Measurements from ENCODE around the gene RHNO1. TPM values are rescaled to one million over a fixed set of nuclear protein-coding genes. Genes with fewer than 3 reads are reported as not detected.
"Not testable (repeated sequence)": the region's sequence is repeated elsewhere in the genome, so short reads cannot be mapped to it uniquely, and the experiment has no call there.

Gene RHNO1
- total and polyA plus RNA-seq, 2 of the 13 experiments (the other 11 are each of a cell fraction or from before 2014, with no cell fraction given) = 27.2 to 49.6 TPM

DNA sequence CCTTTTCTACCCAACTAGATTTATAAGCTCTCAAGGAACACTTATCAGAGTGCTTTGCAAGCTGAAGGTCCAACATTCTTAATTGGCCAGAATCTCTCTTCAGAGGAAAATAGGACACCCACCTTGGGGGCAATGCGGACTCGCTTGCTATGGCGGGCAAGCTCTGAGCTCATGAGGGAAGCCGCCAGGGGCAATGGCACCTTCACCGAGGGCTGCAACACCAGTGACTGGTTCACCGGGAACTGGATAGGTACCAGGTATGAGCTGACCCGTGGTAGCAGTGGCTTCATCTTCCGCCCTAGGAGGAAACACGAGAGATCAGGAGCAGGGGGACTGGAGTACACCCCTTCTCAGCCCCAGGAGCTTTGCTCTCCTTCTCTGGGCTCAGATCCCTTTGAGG, 12.8 kb upstream of the RHNO1 start:
- Histone ChIP-seq H3K27me3 (ENCODE audit: control insufficient read depth in 1 of 2, insufficient read depth in 2 of 2, low read length in 2 of 2) (no peaks in the 10 kb centered on the region), H3K4me3 (replicated peaks in 1 of 3; ENCODE audit: insufficient read depth in 1 of 3, low read depth in 2 of 3, low read length in 3 of 3) (no peak overlapping the region), H3K4me2 (ENCODE audit: low read depth, low read length) (no peak overlapping the region), H3K79me2 (ENCODE audit: insufficient read depth, low read length) (no peaks in the 10 kb centered on the region), H4K20me1 (ENCODE audit: insufficient read depth, low read length) (no peaks in the 10 kb centered on the region), H3K9me3 (ENCODE audit: low read length) (no peaks in the 10 kb centered on the region), H3K9ac (ENCODE audit: insufficient read depth, low read depth, low read length) (no peak overlapping the region), H3K27ac (ENCODE audit: extremely low read length, insufficient read depth, low read length) (no peak overlapping the region), H2AFZ (ENCODE audit: low read length) (no peak overlapping the region), H3K36me3 (replicated peaks in 1 of 2; ENCODE audit: control insufficient read depth in 1 of 2, insufficient read depth in 2 of 2, low read length in 2 of 2) (peaks cover 30 to 77% of the 10 kb centered on the region in 2 experiments), H3K4me1 (ENCODE audit: insufficient read depth, low read length) (no peaks in the 10 kb centered on the region)
- 95% methylated on average over 7 of the region's 9 CpGs for WGBS (ENCODE audit: low lambda C conversion rate)
- intact Hi-C loops (cut with micrococcal nuclease; ENCODE audit: unreplicated experiment) (no loop called here), in situ Hi-C loops (cut with HindIII; ENCODE audit: extremely low pct_ligation_motif_present, low pct_unique_long_range_greater_than_20kb) (no loop called here)
- FAIRE-seq = no peak
- no peak for TF ChIP-seq KLF12 (CRISPR knock-in tag; IDR thresholded peaks at IDR 0.05; ENCODE audit: borderline replicate concordance)
- no peak for TF ChIP-seq U2AF2 (IDR thresholded peaks at IDR 0.05; ENCODE audit: low read depth, low read length)
- no peak for TF ChIP-seq TEAD3 (CRISPR knock-in tag; optimal IDR thresholded peaks at IDR 0.05; ENCODE audit: borderline replicate concordance)
- DNase-seq (ENCODE audit: low spot score) = no peak
- ChIA-PET CTCF (ENCODE audit: low intra/inter-chr PET ratio, low total read pairs) (no interaction called here), POLR2A (interaction anchor here (0.9 kb wide), 1 partner anchor 13 kb away, joined by 3 read pairs; the partner anchor contains the start of genes FOXM1 and RHNO1)
- ATAC-seq = no peak
- no TSS peak for BruUV-seq (replicated peaks)

DNA sequence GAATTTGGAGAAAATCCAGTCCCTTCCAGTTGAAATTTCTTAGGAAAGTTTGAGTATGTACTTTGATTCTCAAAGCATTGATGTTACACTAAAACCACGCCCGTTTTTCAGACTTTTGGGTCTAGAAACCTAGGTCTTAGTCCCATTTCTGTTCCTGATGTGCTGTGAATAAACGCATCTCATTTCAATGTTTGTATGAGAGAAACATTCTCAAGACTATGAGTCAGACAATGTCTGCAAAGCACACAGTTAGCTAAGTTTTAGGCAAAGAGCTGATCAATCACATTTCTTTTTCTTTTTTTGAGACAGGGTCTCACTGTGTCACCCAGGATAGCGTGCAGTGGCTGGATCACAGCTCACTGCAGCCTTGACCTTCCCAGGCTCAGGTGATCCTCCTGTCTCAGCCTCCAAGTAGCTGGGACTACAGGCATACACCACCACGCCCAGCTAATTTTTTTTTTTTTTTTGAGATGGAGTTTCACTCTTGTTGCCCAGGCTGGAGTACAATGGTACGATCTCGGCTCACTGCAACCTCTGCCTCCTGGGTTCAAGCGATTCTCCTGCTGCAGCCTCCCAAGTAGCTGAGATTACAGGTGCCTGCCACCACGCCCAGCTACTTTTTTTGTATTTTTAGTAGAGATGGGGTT, 7.9 kb upstream of the RHNO1 start:
- not testable (repeated sequence) for H4K20me1 ChIP-seq (ENCODE audit: insufficient read depth, low read length)

More for the DNA sequence above, 7.9 kb upstream of the RHNO1 start:
- H3K36me3 ChIP-seq (replicated peaks in 1 of 2; ENCODE audit: control insufficient read depth in 1 of 2, insufficient read depth in 2 of 2, low read length in 2 of 2) = peaks cover 33 to 72% of the 10 kb centered on the region in 2 experiments; a peak in 4 of 5 replicates
- POLR2A ChIA-PET; DNase-seq (ENCODE audit: low spot score); H3K27ac ChIP-seq (ENCODE audit: extremely low read length, insufficient read depth, low read length); intact Hi-C loops (cut with micrococcal nuclease; ENCODE audit: unreplicated experiment); ATAC-seq; H3K9me3 ChIP-seq (ENCODE audit: low read length); H3K79me2 ChIP-seq (ENCODE audit: insufficient read depth, low read length); BruUV-seq (replicated peaks); FAIRE-seq; in situ Hi-C loops (cut with HindIII; ENCODE audit: extremely low pct_ligation_motif_present, low pct_unique_long_range_greater_than_20kb); H3K4me2 ChIP-seq (ENCODE audit: low read depth, low read length); CTCF ChIA-PET (ENCODE audit: low intra/inter-chr PET ratio, low total read pairs); H2AFZ ChIP-seq (ENCODE audit: low read length); H3K27me3 ChIP-seq (ENCODE audit: control insufficient read depth in 1 of 2, insufficient read depth in 2 of 2, low read length in 2 of 2); H3K4me1 ChIP-seq (ENCODE audit: insufficient read depth, low read length); H3K4me3 ChIP-seq (replicated peaks in 1 of 3; ENCODE audit: insufficient read depth in 1 of 3, low read depth in 2 of 3, low read length in 3 of 3); H3K9ac ChIP-seq (ENCODE audit: insufficient read depth, low read depth, low read length): not testable (repeated sequence)
- WGBS (ENCODE audit: low lambda C conversion rate) = 96% methylated on average over 9 of the region's 9 CpGs
